GM23248 (cell line): ENCODE data around the gene UMODL1. TPM values are rescaled to one million over a fixed set of nuclear protein-coding genes. Genes with fewer than 3 reads are reported as not detected.

Experiments used
- DNase-seq: peaks from one replicate; pipeline ENCODE4 v3.0.0-alpha.2; 2015
- H2AFZ ChIP-seq: fragments of 200-600 bp; sonication (generic); 2 replicates; pipeline ENCODE4 v1.6.1; 2016; ENCODE audit warnings: antibody characterized with exemption
- H3F3A ChIP-seq: fragments of 200-600 bp; sonication (generic); 2 replicates; pipeline ENCODE4 v1.6.1; 2016; ENCODE audit warnings: mild to moderate bottlenecking, antibody characterized with exemption, mixed run types; ENCODE audit not compliant: insufficient read depth
- H3K27ac ChIP-seq: fragments of 200-600 bp; sonication (generic); 2 replicates; pipeline ENCODE4 v1.5.1; 2016; ENCODE audit warnings: mild to moderate bottlenecking
- H3K27me3 ChIP-seq: fragments of 200-600 bp; sonication (generic); replicated peaks from 2 replicates; pipeline ENCODE4 v1.6.1; 2016; ENCODE audit warnings: mild to moderate bottlenecking; ENCODE audit not compliant: insufficient read depth
- H3K36me3 ChIP-seq: fragments of 200-600 bp; sonication (generic); 2 replicates; pipeline ENCODE4 v1.6.1; 2016; ENCODE audit warnings: low read depth, mild to moderate bottlenecking
- H3K4me1 ChIP-seq: fragments of 200-600 bp; sonication (generic); 2 replicates; pipeline ENCODE4 v1.6.1; 2016; ENCODE audit warnings: mild to moderate bottlenecking; ENCODE audit not compliant: insufficient read depth
- H3K4me2 ChIP-seq: fragments of 200-600 bp; sonication (generic); one replicate; pipeline ENCODE4 v1.6.1; 2016; ENCODE audit warnings: mild to moderate bottlenecking; ENCODE audit not compliant: unreplicated experiment
- H3K4me3 ChIP-seq: fragments of 200-600 bp; sonication (generic); 2 replicates; pipeline ENCODE4 v1.5.1; 2016; ENCODE audit warnings: mild to moderate bottlenecking
- H3K79me2 ChIP-seq: fragments of 200-600 bp; sonication (generic); 2 replicates; pipeline ENCODE4 v1.6.1; 2016; ENCODE audit warnings: mild to moderate bottlenecking; ENCODE audit not compliant: insufficient read depth
- H3K9ac ChIP-seq: fragments of 200-600 bp; sonication (generic); 2 replicates; pipeline ENCODE4 v1.6.1; 2016; ENCODE audit warnings: mild to moderate bottlenecking
- H3K9me2 ChIP-seq: fragments of 200-600 bp; sonication (generic); 2 replicates; pipeline ENCODE4 v1.6.1; 2016; ENCODE audit warnings: mixed run types, mild to moderate bottlenecking, moderate library complexity; ENCODE audit not compliant: insufficient read depth
- H3K9me3 ChIP-seq: fragments of 200-600 bp; sonication (generic); one replicate; pipeline ENCODE4 v1.6.1; 2017; ENCODE audit warnings: low read depth
- H4K20me1 ChIP-seq: fragments of 200-600 bp; sonication (generic); 2 replicates; pipeline ENCODE4 v1.6.0; 2016; ENCODE audit not compliant: insufficient read depth
- EZH2 ChIP-seq: fragments of 200-600 bp; sonication (generic); IDR thresholded peaks from 2 replicates; pipeline ENCODE4 v1.6.1; 2018; ENCODE audit warnings: antibody characterized with exemption, mild to moderate bottlenecking; ENCODE audit not compliant: insufficient read depth, poor library complexity, severe bottlenecking
- EZH2phosphoT487 ChIP-seq: fragments of 200-600 bp; sonication (generic); IDR thresholded peaks from 2 replicates; pipeline ENCODE4 v1.6.1; 2018; ENCODE audit warnings: antibody characterized with exemption, moderate library complexity, mild to moderate bottlenecking, low read depth; ENCODE audit not compliant: insufficient read depth
- WGBS, 2 experiments: methylation state at CpG; one replicate each; pipeline ENCODE4 v1.1.6; 2015 to 2017; ENCODE audit warnings: low lambda C conversion rate in 2 of 2, low coverage in 1 of 2; ENCODE audit errors: missing lambda C conversion rate in 2 of 2; 5-methylcytosine and 5-hydroxymethylcytosine counted together
- in situ Hi-C: fragments of 300-500 bp; cut with MboI; formaldehyde crosslinking; loops from 2 replicates; pipeline ENCODE4 v1.15.0; 2020
- polyA plus RNA-seq: library from polyadenylated mRNA; unstranded; fragments of >200 nt; fragmentation: Nextera tagmentation; extraction: Ambion mirVana; gene quantifications from 2 replicates; pipeline ENCODE4 v1.2.1, GENCODE V29; 2016
- total RNA-seq: library from RNA; depleted of rRNA; stranded (reverse); fragments of >200 nt; shearing (Covaris generic); gene quantifications from 2 replicates; pipeline ENCODE4 v1.2.3, GENCODE V29; 2014

Gene UMODL1
- total and polyA plus RNA-seq, 2 experiments from 2014 or later: not detected

DNA sequence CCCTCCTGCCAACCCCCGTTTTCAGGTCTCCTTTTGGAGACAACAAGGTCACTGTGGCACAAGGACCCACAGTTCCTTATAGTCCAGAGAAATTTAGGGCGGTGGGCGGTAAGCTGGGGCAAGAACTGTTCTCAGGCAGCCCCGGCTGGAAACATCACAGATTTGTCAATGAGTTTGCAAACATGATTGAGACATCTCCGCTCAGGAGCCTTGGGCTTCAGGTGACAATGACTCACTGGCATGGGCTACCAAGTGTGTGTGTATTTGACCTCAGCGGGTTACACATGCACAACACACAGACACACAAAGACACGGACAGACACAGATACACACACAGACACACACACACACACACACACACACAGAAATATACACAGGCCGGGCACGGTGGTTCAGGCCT is 89.6 kb downstream of the UMODL1 start:
- in situ Hi-C loops: loop anchor here (25.0 kb wide), 1 partner anchor 652 kb away; no protein-coding TSS in a partner anchor
- H3K4me2 ChIP-seq: no peak overlapping the region

DNA sequence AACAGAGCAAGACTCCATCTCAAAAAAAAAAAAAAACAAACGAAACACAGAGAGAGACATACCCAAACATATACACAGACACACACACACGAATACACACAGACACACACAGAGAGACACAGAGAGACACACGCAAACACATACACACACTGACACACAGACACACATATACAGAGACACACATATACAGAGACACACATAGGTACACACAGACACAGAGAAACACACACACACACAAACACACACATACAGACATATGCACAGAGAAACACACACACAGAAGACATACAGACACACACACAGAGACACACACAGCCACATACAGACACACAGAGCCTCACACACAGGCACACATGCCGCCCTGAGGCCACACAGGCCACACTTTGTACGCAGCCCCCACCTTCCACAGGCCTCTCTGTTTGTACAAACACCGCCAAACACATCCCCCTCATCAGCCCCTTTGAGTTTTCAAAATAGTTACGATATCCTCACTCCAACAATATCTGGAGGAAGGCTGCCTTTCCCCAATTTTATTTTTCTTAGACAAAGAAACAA is 90.4 kb downstream of the UMODL1 start:
- no peak overlapping the region for H3K9ac ChIP-seq
- no peak overlapping the region for H3K27ac ChIP-seq
- no peak overlapping the region for H3K4me2 ChIP-seq
- DNase-seq: no peak
- TF ChIP-seq EZH2 (no peak), EZH2phosphoT487 (no peak)
- H2AFZ ChIP-seq: no peak overlapping the region
- H3K36me3 ChIP-seq: no peaks in the 10 kb centered on the region
- in situ Hi-C loops: loop anchor here (25.0 kb wide), 1 partner anchor 651 kb away; no protein-coding TSS in a partner anchor
- H3K79me2 ChIP-seq: no peaks in the 10 kb centered on the region
- H3K4me1 ChIP-seq: no peaks in the 10 kb centered on the region
- 59 to 61% methylated on average over 7 of the region's 7 CpGs for WGBS, 2 experiments
- peaks cover 11% of the 10 kb centered on the region for H3K27me3 ChIP-seq
- no peaks in the 10 kb centered on the region for H3F3A ChIP-seq
- no peak overlapping the region for H3K4me3 ChIP-seq
- no peaks in the 10 kb centered on the region for H3K9me3 ChIP-seq
- H4K20me1 ChIP-seq: no peaks in the 10 kb centered on the region
- no peaks in the 10 kb centered on the region for H3K9me2 ChIP-seq

More for the DNA sequence above, 89.6 kb downstream of the UMODL1 start:
- Histone ChIP-seq H3K27ac (no peak overlapping the region), H3K9ac (no peak overlapping the region), H3K27me3 (peaks cover 14% of the 10 kb centered on the region), H3K9me2 (no peaks in the 10 kb centered on the region), H3K9me3 (no peaks in the 10 kb centered on the region), H3K4me1 (no peaks in the 10 kb centered on the region), H3K79me2 (no peaks in the 10 kb centered on the region), H4K20me1 (no peaks in the 10 kb centered on the region), H3K36me3 (no peaks in the 10 kb centered on the region), H3K4me3 (no peak overlapping the region), H2AFZ (no peak overlapping the region), H3F3A (no peaks in the 10 kb centered on the region)
- DNase-seq: no peak
- no peak for TF ChIP-seq EZH2
- TF ChIP-seq EZH2phosphoT487: no peak
- 85 to 91% methylated on average over 8 to 9 of the region's 9 CpGs for WGBS, 2 experiments

DNA sequence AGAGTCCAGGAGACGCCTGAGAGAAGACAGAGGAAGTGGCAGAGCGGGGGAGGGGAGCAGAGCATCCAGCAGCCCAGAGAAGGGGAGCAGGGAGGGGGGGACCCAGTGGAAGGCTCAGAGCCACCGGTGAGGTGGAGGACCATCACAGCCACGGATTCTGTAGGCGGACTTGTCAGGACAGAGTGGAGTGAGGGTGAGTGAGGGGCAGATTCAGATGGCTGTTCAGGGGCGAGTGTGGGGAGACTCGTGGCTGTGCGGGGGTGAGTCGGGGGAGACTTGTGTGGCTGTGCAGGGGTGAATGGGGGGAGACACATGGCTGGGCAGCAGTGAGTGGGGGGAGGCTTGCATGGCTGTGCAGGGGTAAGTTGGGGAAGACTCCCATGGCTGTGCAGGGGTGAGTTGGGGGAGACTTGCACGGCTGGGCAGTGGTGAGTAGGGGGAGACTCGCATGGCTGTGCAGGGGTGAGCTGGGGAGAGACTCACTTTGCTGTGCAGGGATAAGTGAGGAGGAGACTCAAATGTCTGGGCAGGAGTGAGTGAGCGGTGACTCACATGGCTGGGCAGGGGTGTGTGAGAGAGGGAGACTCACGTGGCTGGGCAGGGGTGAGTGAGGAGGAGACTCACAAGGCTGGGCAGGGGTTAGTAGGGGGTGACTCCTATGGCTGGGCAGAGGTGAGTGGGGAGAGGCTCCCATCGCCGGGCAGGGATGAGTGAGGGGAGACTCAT is 91.0 kb downstream of the UMODL1 start:
- Histone ChIP-seq H3K27me3 (peaks cover 6% of the 10 kb centered on the region; the same call in 1 of the 2 replicates), H3K36me3 (no peaks in the 10 kb centered on the region), H2AFZ (no peak overlapping the region), H3K9me2 (no peaks in the 10 kb centered on the region), H3K4me1 (no peaks in the 10 kb centered on the region), H3K4me3 (no peak overlapping the region), H4K20me1 (no peaks in the 10 kb centered on the region), H3K4me2 (no peak overlapping the region), H3F3A (no peaks in the 10 kb centered on the region), H3K79me2 (no peaks in the 10 kb centered on the region), H3K9me3 (no peaks in the 10 kb centered on the region), H3K9ac (no peak overlapping the region), H3K27ac (no peak overlapping the region)
- no peak for DNase-seq
- 63% methylated on average over 11 to 15 of the region's 15 CpGs for WGBS, 2 experiments
- TF ChIP-seq EZH2phosphoT487 (no peak), EZH2 (no peak)
- in situ Hi-C loops: loop anchor here (25.0 kb wide), 1 partner anchor 650 kb away; no protein-coding TSS in a partner anchor

DNA sequence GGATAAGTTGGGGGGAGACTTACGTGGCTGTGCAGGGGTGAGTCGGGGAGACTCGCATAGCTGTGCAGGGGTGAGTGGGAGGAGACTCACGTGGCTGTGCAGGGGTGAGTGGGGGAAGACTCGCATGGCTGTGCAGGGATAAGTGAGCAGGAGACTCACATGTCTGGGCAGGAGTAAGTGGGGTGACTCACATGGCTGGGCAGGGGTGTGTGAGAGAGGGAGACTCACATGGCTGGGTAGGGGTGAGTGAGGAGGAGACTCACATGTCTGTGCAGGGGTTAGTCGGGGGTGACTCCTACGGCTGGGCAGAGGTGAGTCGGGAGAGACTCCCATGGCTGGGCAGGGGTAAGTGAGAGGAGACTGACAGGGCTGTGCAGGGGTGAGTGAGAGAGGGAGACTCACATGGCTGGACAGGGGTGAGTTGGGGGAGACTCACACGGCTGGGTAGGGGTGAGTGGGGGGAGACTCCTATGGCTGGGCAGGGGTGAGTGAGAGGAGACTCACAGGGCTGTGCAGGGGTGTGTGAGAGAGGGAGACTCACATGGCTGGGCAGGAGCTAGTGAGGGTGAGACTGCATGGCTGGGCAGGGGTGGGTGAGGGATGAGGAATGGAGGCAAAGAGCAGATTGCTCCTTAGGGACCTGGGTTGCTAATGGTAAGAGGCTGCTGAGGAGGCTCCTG is 91.9 kb downstream of the UMODL1 start:
- Histone ChIP-seq H3K4me1 (no peaks in the 10 kb centered on the region), H3K4me2 (no peak overlapping the region), H3K36me3 (no peaks in the 10 kb centered on the region), H3K79me2 (no peaks in the 10 kb centered on the region), H3F3A (no peaks in the 10 kb centered on the region), H3K27ac (no peak overlapping the region), H4K20me1 (no peaks in the 10 kb centered on the region), H3K9me3 (no peaks in the 10 kb centered on the region), H3K4me3 (no peak overlapping the region), H3K27me3 (peaks cover 6% of the 10 kb centered on the region; the same call in 1 of the 2 replicates), H3K9ac (no peak overlapping the region), H2AFZ (no peak overlapping the region), H3K9me2 (no peaks in the 10 kb centered on the region)
- DNase-seq: peak; percentile 16
- 65 to 70% methylated on average over 6 to 9 of the region's 9 CpGs for WGBS, 2 experiments
- in situ Hi-C loops: loop anchor here (25.0 kb wide), 1 partner anchor 649 kb away; no protein-coding TSS in a partner anchor
- no peak for TF ChIP-seq EZH2phosphoT487
- TF ChIP-seq EZH2: no peak
